Nephron progenitor cell (in vitro differentiated cells): ENCODE data around the gene IBSP.

ENCODE experiments used
- DNase-seq: peaks from one replicate; pipeline ENCODE4 v3.0.0; 2021
- H3K27ac Mint-ChIP-seq: 2 replicates; pipeline ENCODE4 v1.8.0; 2021; ENCODE audit warnings: mild to moderate bottlenecking, moderate library complexity, mixed read lengths
- H3K27me3 Mint-ChIP-seq: 2 replicates; pipeline ENCODE4 v1.8.0; 2021; ENCODE audit warnings: mild to moderate bottlenecking, low read depth, mixed read lengths; ENCODE audit not compliant: poor library complexity
- H3K36me3 Mint-ChIP-seq: 2 replicates; pipeline ENCODE4 v1.8.0; 2021; ENCODE audit warnings: low read depth, mixed read lengths
- H3K4me1 Mint-ChIP-seq: 2 replicates; pipeline ENCODE4 v1.8.0; 2021; ENCODE audit warnings: mixed read lengths
- H3K4me3 Mint-ChIP-seq: 2 replicates; pipeline ENCODE4 v1.8.0; 2021; ENCODE audit warnings: mild to moderate bottlenecking, moderate library complexity, mixed read lengths
- H3K9me3 Mint-ChIP-seq: 2 replicates; pipeline ENCODE4 v1.8.0; 2021; ENCODE audit warnings: mild to moderate bottlenecking, moderate library complexity, mixed read lengths
- TF ChIP-seq, protein P1 (sequence below): fragments of 200-600 bp; sonication (generic); IDR thresholded peaks from 2 replicates; pipeline ENCODE4 v1.5.0; 2021; ENCODE audit warnings: antibody characterized with exemption

The IBSP gene

DNA sequence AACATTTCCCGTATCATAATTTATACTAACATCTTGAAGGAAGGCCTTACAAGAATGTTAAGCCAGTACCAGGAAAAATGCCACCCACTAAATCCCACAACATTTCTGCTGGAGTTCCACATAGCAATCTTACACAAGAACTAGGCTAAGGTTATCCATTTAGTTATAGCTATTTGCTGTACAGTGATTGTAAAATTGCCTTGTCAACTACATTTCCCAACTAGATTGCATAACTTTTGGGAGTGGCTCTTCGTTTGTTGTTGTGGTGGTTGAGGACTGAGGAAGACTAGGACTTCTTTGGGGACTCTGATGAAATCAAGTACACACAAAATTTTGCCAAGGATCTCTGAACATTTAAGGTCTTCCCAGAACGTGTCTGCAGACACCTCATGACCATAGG is 8.0 kb downstream of the IBSP start:
- Mint-ChIP-seq H3K36me3 (no peaks in the 10 kb centered on the region), H3K4me3 (no peak overlapping the region), H3K4me1 (no peaks in the 10 kb centered on the region), H3K27ac (no peak overlapping the region), H3K27me3 (peaks cover 8% of the 10 kb centered on the region), H3K9me3 (no peaks in the 10 kb centered on the region)
- TF ChIP-seq, protein P1, sequence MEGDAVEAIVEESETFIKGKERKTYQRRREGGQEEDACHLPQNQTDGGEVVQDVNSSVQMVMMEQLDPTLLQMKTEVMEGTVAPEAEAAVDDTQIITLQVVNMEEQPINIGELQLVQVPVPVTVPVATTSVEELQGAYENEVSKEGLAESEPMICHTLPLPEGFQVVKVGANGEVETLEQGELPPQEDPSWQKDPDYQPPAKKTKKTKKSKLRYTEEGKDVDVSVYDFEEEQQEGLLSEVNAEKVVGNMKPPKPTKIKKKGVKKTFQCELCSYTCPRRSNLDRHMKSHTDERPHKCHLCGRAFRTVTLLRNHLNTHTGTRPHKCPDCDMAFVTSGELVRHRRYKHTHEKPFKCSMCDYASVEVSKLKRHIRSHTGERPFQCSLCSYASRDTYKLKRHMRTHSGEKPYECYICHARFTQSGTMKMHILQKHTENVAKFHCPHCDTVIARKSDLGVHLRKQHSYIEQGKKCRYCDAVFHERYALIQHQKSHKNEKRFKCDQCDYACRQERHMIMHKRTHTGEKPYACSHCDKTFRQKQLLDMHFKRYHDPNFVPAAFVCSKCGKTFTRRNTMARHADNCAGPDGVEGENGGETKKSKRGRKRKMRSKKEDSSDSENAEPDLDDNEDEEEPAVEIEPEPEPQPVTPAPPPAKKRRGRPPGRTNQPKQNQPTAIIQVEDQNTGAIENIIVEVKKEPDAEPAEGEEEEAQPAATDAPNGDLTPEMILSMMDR, result no peak
- no peak for DNase-seq

DNA sequence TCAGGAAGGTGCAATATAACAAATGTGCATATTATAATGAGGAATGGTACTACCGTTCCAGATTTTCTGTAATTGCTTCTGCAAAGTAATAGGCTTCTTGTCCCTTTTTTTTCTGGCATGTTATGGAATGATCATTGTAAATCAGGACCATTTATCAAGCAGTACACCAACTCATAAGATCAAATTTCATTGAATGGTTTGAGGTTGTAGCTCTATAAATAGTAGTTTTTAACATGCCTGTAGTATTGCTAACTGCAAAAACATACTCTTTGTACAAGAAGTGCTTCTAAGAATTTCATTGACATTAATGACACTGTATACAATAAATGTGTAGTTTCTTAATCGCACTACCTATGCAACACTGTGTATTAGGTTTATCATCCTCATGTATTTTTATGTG is 12.6 kb downstream of the IBSP start:
- no peak overlapping the region for H3K4me3 Mint-ChIP-seq
- TF ChIP-seq, protein P1, result no peak
- no peak overlapping the region for H3K27ac Mint-ChIP-seq
- H3K36me3 Mint-ChIP-seq, result no peaks in the 10 kb centered on the region
- no peaks in the 10 kb centered on the region for H3K4me1 Mint-ChIP-seq
- DNase-seq, result no peak
- H3K9me3 Mint-ChIP-seq, result peaks cover 23% of the 10 kb centered on the region
- H3K27me3 Mint-ChIP-seq, result peaks cover 8% of the 10 kb centered on the region

DNA sequence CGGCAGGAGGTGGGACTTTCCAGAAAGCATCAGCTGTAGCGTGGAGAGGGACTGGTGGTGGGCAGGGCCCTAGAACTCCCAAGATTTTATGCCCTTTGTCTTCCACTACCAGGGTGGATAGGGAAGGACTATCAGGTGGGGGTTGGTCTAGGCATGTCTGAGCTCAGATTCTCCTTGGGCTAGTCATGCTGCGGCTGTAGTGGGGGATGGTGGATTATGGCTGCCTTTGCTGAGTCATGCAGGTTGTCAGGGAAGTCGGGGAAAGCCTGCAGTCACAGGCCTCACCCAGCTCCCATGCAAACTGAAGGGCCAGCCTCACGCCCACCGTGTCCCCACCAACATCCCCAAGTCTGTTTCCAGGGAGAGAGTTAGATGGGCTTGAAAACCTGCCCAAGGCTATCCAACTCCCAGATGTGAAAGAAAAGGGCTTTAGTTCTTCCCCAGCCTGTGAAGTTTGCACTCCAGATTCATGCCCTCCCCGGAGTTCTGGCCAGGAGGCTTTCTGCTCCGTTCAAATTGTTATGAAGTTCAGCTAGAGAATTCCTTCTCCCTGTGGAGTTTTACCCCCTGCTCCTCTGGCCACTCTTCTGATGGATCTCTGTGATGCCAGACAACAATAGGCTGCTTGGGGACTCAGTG is 20.0 kb downstream of the IBSP start:
- H3K4me3 Mint-ChIP-seq, result no peak overlapping the region
- H3K4me1 Mint-ChIP-seq, result peaks cover 13% of the 10 kb centered on the region
- TF ChIP-seq, protein P1, result no peak
- H3K27ac Mint-ChIP-seq, result peak overlapping the region; percentile 95
- DNase-seq, result no peak
- no peaks in the 10 kb centered on the region for H3K36me3 Mint-ChIP-seq
- H3K9me3 Mint-ChIP-seq, result peaks cover 41% of the 10 kb centered on the region
- H3K27me3 Mint-ChIP-seq, result peaks cover 6% of the 10 kb centered on the region

DNA sequence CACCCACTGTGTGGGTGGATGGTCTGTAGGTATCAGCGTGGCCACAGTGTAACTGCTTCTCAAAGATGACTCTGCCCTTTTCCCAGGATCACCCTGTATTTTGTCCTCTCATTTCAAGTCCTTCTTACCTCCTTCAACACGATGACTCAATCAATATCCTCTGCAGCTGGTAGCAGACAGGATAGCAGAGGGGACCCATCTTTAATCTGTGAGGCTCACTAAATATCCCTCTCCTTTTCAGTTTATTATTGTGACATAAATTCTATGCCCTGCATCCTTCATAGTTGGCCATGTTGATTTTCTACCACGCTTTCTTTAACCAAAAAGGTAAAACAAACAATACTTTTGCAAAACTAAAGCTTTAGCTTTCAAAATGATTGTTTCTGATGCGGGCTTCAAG is 23.8 kb downstream of the IBSP start:
- Mint-ChIP-seq H3K4me3 (no peak overlapping the region), H3K36me3 (no peaks in the 10 kb centered on the region), H3K9me3 (peaks cover 11% of the 10 kb centered on the region), H3K27ac (no peak overlapping the region), H3K4me1 (peaks cover 13% of the 10 kb centered on the region), H3K27me3 (peaks cover 6% of the 10 kb centered on the region)
- DNase-seq, result no peak
- TF ChIP-seq, protein P1, result no peak

DNA sequence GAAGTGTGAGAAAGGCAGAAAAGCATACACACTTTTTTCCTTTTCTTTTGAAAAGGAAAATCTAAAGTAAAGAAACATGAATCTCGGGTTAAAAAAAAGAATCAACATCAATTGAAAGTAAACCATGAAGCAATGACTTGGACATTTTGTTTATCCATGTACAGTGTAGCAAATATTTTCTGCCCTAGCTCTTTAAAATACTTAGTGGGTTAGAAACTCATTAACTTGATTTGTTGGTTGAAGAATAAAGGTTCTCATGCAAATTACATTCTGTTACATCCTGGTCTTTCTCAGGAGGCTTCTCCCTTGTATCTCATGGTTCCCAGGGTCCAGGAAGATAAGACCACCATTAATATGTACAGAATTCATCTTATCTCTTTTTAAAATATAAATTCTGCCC is 24.4 kb downstream of the IBSP start:
- no peak overlapping the region for H3K4me3 Mint-ChIP-seq
- peaks cover 13% of the 10 kb centered on the region for H3K4me1 Mint-ChIP-seq
- TF ChIP-seq, protein P1, result no peak
- H3K27me3 Mint-ChIP-seq, result peaks cover 6% of the 10 kb centered on the region
- no peak for DNase-seq
- no peak overlapping the region for H3K27ac Mint-ChIP-seq
- H3K9me3 Mint-ChIP-seq, result peaks cover 9% of the 10 kb centered on the region
- no peaks in the 10 kb centered on the region for H3K36me3 Mint-ChIP-seq

DNA sequence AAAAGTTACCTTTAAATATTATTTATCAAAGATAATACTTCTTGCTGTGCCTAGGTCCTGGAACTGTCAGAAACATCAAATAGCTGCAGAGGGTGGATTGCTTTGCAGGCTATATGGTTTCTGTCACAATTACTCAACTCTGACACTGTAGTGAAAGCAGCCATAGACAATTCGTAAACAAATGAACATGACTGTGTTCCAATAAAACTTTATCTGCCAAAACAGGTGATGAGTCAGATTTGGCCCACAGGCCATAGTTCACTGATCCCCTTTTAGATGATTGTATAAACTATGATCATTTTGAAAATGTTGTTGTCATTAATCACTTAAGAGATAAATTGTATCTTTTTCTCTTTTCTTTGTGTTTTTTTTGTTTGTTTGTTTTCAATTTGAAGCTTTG is 25.0 kb downstream of the IBSP start:
- no peak overlapping the region for H3K4me3 Mint-ChIP-seq
- peaks cover 6% of the 10 kb centered on the region for H3K27me3 Mint-ChIP-seq
- DNase-seq, result no peak
- no peak overlapping the region for H3K27ac Mint-ChIP-seq
- peaks cover 6% of the 10 kb centered on the region for H3K9me3 Mint-ChIP-seq
- TF ChIP-seq, protein P1, result no peak
- peaks cover 8% of the 10 kb centered on the region for H3K4me1 Mint-ChIP-seq
- H3K36me3 Mint-ChIP-seq, result no peaks in the 10 kb centered on the region
